GM23338 (cell line): Measurements from ENCODE around the gene C11orf21. TPM values are rescaled to one million over a fixed set of nuclear protein-coding genes. Genes with fewer than 3 reads are reported as not detected.

Experiments
- ATAC-seq: fragments of 200-7000 bp; cut with Tn5 transposase; 3 replicates; pipeline ENCODE4 v1.9.1; 2020
- DNase-seq: peaks from one replicate; pipeline ENCODE4 v3.0.0-alpha.2; 2015; ENCODE audit warnings: low spot score
- H2AFZ ChIP-seq: fragments of 200-600 bp; sonication (generic); 2 replicates; pipeline ENCODE4 v1.8.0; 2016; ENCODE audit warnings: antibody characterized with exemption, mild to moderate bottlenecking, moderate library complexity
- H3F3A ChIP-seq: fragments of 200-600 bp; sonication (generic); replicated peaks from 2 replicates; pipeline ENCODE4 v1.8.0; 2017; ENCODE audit warnings: antibody characterized with exemption, mixed run types, low read depth
- H3K27ac ChIP-seq: fragments of 200-600 bp; sonication (generic); 2 replicates; pipeline ENCODE4 v1.6.1; 2016; ENCODE audit warnings: low read depth
- H3K27me3 ChIP-seq: fragments of 200-600 bp; sonication (generic); 2 replicates; pipeline ENCODE4 v1.8.0; 2016; ENCODE audit warnings: mild to moderate bottlenecking, mixed run types, moderate library complexity; ENCODE audit not compliant: insufficient read depth
- H3K36me3 ChIP-seq: fragments of 200-600 bp; sonication (generic); 2 replicates; pipeline ENCODE4 v1.8.0; 2016; ENCODE audit warnings: mild to moderate bottlenecking; ENCODE audit not compliant: insufficient read depth
- H3K4me1 ChIP-seq: fragments of 200-600 bp; sonication (generic); 2 replicates; pipeline ENCODE4 v1.8.0; 2016; ENCODE audit warnings: mild to moderate bottlenecking, moderate library complexity; ENCODE audit not compliant: insufficient read depth
- H3K4me2 ChIP-seq: fragments of 200-600 bp; sonication (generic); 2 replicates; pipeline ENCODE4 v1.7.1; 2017; ENCODE audit warnings: mixed run types
- H3K4me3 ChIP-seq: fragments of 200-600 bp; sonication (generic); 2 replicates; pipeline ENCODE4 v1.6.1; 2016; ENCODE audit warnings: mixed run types
- H3K79me2 ChIP-seq: fragments of 200-600 bp; sonication (generic); replicated peaks from 2 replicates; pipeline ENCODE4 v1.8.0; 2017; ENCODE audit warnings: mild to moderate bottlenecking; ENCODE audit not compliant: insufficient read depth
- H3K9me2 ChIP-seq: fragments of 200-600 bp; sonication (generic); 2 replicates; pipeline ENCODE4 v1.8.0; 2017; ENCODE audit not compliant: insufficient read depth
- H4K20me1 ChIP-seq: fragments of 200-600 bp; sonication (generic); replicated peaks from 2 replicates; pipeline ENCODE4 v1.8.0; 2017; ENCODE audit warnings: mild to moderate bottlenecking; ENCODE audit not compliant: insufficient read depth
- H3K27ac Mint-ChIP-seq: 2 replicates; pipeline ENCODE4 v1.8.0; 2020; ENCODE audit warnings: inconsistent platforms, mild to moderate bottlenecking, moderate library complexity, mixed read lengths
- H3K27me3 Mint-ChIP-seq: 3 replicates; pipeline ENCODE4 v1.8.0; 2022; ENCODE audit warnings: low read depth, mild to moderate bottlenecking, moderate library complexity, mixed read lengths, inconsistent platforms; ENCODE audit not compliant: insufficient read depth, poor library complexity
- H3K36me3 Mint-ChIP-seq: 3 replicates; pipeline ENCODE4 v1.8.0; 2021; ENCODE audit warnings: low read depth, mild to moderate bottlenecking, inconsistent platforms, moderate library complexity, mixed read lengths
- H3K4me1 Mint-ChIP-seq: 3 replicates; pipeline ENCODE4 v1.8.0; 2020; ENCODE audit warnings: mild to moderate bottlenecking, inconsistent platforms, mixed read lengths
- H3K4me3 Mint-ChIP-seq: 3 replicates; pipeline ENCODE4 v1.8.0; 2021; ENCODE audit warnings: moderate library complexity, mild to moderate bottlenecking, inconsistent platforms, mixed read lengths
- H3K9me3 Mint-ChIP-seq: 3 replicates; pipeline ENCODE4 v1.8.0; 2020; ENCODE audit warnings: moderate library complexity, mild to moderate bottlenecking, inconsistent platforms, mixed read lengths
- CREB1 ChIP-seq: fragments of 250-450 bp; sonication (Bioruptor Pico); IDR thresholded peaks from 2 replicates; pipeline ENCODE4 v1.5.0; 2020; ENCODE audit warnings: low read depth, mild to moderate bottlenecking, moderate library complexity
- CTCF ChIP-seq, 2 experiments: fragments of 200-600 bp in 1 of 2; sonication (generic) in 1 of 2; conservative IDR thresholded peaks; 2 replicates each; pipeline versions ENCODE4 v1.5.1 to v1.6.1; 2016 to 2017; ENCODE audit warnings: antibody characterized with exemption in 2 of 2, low read depth in 2 of 2, mild to moderate bottlenecking in 2 of 2, moderate library complexity in 1 of 2
- EZH2 ChIP-seq: fragments of 200-600 bp; sonication (generic); IDR thresholded peaks from one replicate; pipeline ENCODE4 v1.8.0; 2017; ENCODE audit warnings: antibody characterized with exemption, mild to moderate bottlenecking, low read depth; ENCODE audit not compliant: unreplicated experiment
- EZH2phosphoT487 ChIP-seq: fragments of 200-600 bp; sonication (generic); IDR thresholded peaks from one replicate; pipeline ENCODE4 v1.8.1; 2018; ENCODE audit warnings: antibody characterized with exemption; ENCODE audit not compliant: unreplicated experiment
- POLR2AphosphoS5 ChIP-seq: IDR thresholded peaks from 2 replicates; pipeline ENCODE4 v1.6.1; 2016; ENCODE audit warnings: antibody characterized with exemption, low read depth
- STAT1 ChIP-seq: IDR thresholded peaks from one replicate; pipeline ENCODE4 v1.6.1; 2016; ENCODE audit warnings: antibody characterized with exemption; ENCODE audit not compliant: unreplicated experiment
- ZNF114 ChIP-seq: fragments of 250-450 bp; sonication (Bioruptor Pico); IDR thresholded peaks from 2 replicates; pipeline ENCODE4 v1.5.0; 2020; ENCODE audit warnings: mild to moderate bottlenecking, moderate library complexity
- ZNF331 ChIP-seq: fragments of 250-450 bp; sonication (Bioruptor Pico); IDR thresholded peaks from 2 replicates; pipeline ENCODE4 v1.5.0; 2020; ENCODE audit warnings: low read depth, mild to moderate bottlenecking, moderate library complexity
- ZNF462 ChIP-seq: fragments of 250-450 bp; sonication (Bioruptor Pico); IDR thresholded peaks from 2 replicates; pipeline ENCODE4 v1.5.0; 2020; ENCODE audit warnings: mild to moderate bottlenecking, moderate library complexity
- polyA plus RNA-seq: library from polyadenylated mRNA; unstranded; fragments of >200 nt; fragmentation: Nextera tagmentation; extraction: Ambion mirVana; gene quantifications from 2 replicates; pipeline ENCODE4 v1.2.1, GENCODE V29; 2016
- total RNA-seq: library from RNA; depleted of rRNA; stranded (reverse); fragments of >200 nt; shearing (Covaris generic); gene quantifications from 2 replicates; pipeline ENCODE4 v1.2.3, GENCODE V29; 2014

C11orf21 gene
- total and polyA plus RNA-seq, 2 experiments from 2014 or later: not detected

- TF ChIP-seq EZH2 (no peak), STAT1 (no peak), CTCF (conservative IDR thresholded peaks at IDR 0.05; ENCODE audit: low read depth in 2 of 2) (no peak), POLR2AphosphoS5 (no peak), ZNF331 (CRISPR knock-in tag) (no peak), CREB1 (CRISPR knock-in tag) (no peak), ZNF114 (CRISPR knock-in tag) (no peak), EZH2phosphoT487 (no peak)
Observed at GRCh38 chr11:2300936-2301630, 635 bp downstream of the C11orf21 start (continued).

- H3K4me3 Mint-ChIP-seq: no peak overlapping the region
- Histone ChIP-seq H3K27me3 (no peaks in the 10 kb centered on the region), H3K36me3 (no peaks in the 10 kb centered on the region), H3K4me3 (no peak overlapping the region), H3K4me2 (no peak overlapping the region), H2AFZ (no peak overlapping the region), H3F3A (no peaks in the 10 kb centered on the region), H4K20me1 (no peaks in the 10 kb centered on the region), H3K9me2 (no peaks in the 10 kb centered on the region), H3K27ac (no peak overlapping the region), H3K4me1 (no peaks in the 10 kb centered on the region), H3K79me2 (no peaks in the 10 kb centered on the region)
- TF ChIP-seq ZNF462 (no peak), CTCF (conservative IDR thresholded peaks at IDR 0.05; ENCODE audit: low read depth in 2 of 2) (no peak)
- no peaks in the 10 kb centered on the region for H3K4me1 Mint-ChIP-seq
- no peaks in the 10 kb centered on the region for H3K36me3 Mint-ChIP-seq
- ATAC-seq (no peak), DNase-seq (no peak)
- peaks cover 6% of the 10 kb centered on the region for H3K27me3 Mint-ChIP-seq
- H3K9me3 Mint-ChIP-seq: no peaks in the 10 kb centered on the region
- H3K27ac Mint-ChIP-seq: no peak overlapping the region
Observed at GRCh38 chr11:2300290-2300935, 1.3 kb downstream of the C11orf21 start.
